HL-60/S4 treated with retinoic acid at 250 ng/mL for 4 days and 3 days (cell line): ENCODE data around the gene MAP2K7.
"Not testable (repeated sequence)": the region's sequence is repeated elsewhere in the genome, so short reads cannot be mapped to it uniquely, and the experiment has no call there.

Experiments used
- in situ Hi-C: fragments of 300-500 bp; cut with MboI; formaldehyde crosslinking; loops from 2 replicates; pipeline ENCODE4 v1.7.0; 2022; ENCODE audit warnings: low sequenced_read_pairs

MAP2K7 gene

GRCh38 chr19:7903244-7904073, at the start of gene MAP2K7:
Gene MAP2K7 (plus strand): TSS chr19:7903877. CDS start chr19:7903945, 68 bp downstream.
- in situ Hi-C loops: no loop called here

GRCh38 chr19:7855426-7856108, 48.1 kb upstream of the MAP2K7 start:
- in situ Hi-C loops: no loop called here

- in situ Hi-C loops: no loop called here
These were observed 47.5 kb upstream of the MAP2K7 start for GRCh38 chr19:7856109-7856591.

GRCh38 chr19:7856679-7857663, 46.7 kb upstream of the MAP2K7 start:
- in situ Hi-C loops: no loop called here

GRCh38 chr19:7857727-7858108, 46.0 kb upstream of the MAP2K7 start:
- in situ Hi-C loops: no loop called here

- in situ Hi-C loops: no loop called here
These were observed 45.4 kb upstream of the MAP2K7 start for GRCh38 chr19:7858109-7858770.

- in situ Hi-C loops: not testable (repeated sequence)
These were observed 44.6 kb upstream of the MAP2K7 start for GRCh38 chr19:7859087-7859486.

- in situ Hi-C loops: no loop called here
These were observed 43.6 kb upstream of the MAP2K7 start for GRCh38 chr19:7859831-7860713.

- in situ Hi-C loops: no loop called here
These were observed 42.7 kb upstream of the MAP2K7 start for GRCh38 chr19:7860714-7861618.

GRCh38 chr19:7861619-7862412, 41.9 kb upstream of the MAP2K7 start:
- in situ Hi-C loops: no loop called here

- in situ Hi-C loops: no loop called here
These were observed 41.2 kb upstream of the MAP2K7 start for GRCh38 chr19:7862413-7862951.

- in situ Hi-C loops: no loop called here
These were observed 40.3 kb upstream of the MAP2K7 start for GRCh38 chr19:7863157-7863970.

- in situ Hi-C loops: no loop called here
These were observed 39.5 kb upstream of the MAP2K7 start for GRCh38 chr19:7863971-7864689.

- in situ Hi-C loops: no loop called here
These were observed 39.0 kb upstream of the MAP2K7 start for GRCh38 chr19:7864690-7865074.

- in situ Hi-C loops: no loop called here
These were observed 38.3 kb upstream of the MAP2K7 start for GRCh38 chr19:7865262-7865911.
